Stimulated activated memory B cell treated with anti-CD40 and anti-IgM and Interleukin-4, amounts not matched to agents 10 μg/mL and 1 μg/mL and 100 μg/mL, for 72 hours (primary cell): ENCODE results near the gene TBC1D22A.
"Not testable (repeated sequence)": the region's sequence is repeated elsewhere in the genome, so short reads cannot be mapped to it uniquely, and the experiment has no call there.

Source experiments
- ATAC-seq: fragments of 150-1000 bp; cut with Tn5 transposase; 2 replicates; pipeline ENCODE4 v1.10.0; 2021
- H3K27ac Mint-ChIP-seq: one replicate; pipeline ENCODE4 v1.8.0; 2022; ENCODE audit warnings: mild to moderate bottlenecking, mixed read lengths
- H3K27me3 Mint-ChIP-seq: one replicate; pipeline ENCODE4 v1.8.0; 2022; ENCODE audit warnings: mixed read lengths
- H3K36me3 Mint-ChIP-seq: one replicate; pipeline ENCODE4 v1.8.0; 2022; ENCODE audit warnings: mixed read lengths
- H3K4me1 Mint-ChIP-seq: one replicate; pipeline ENCODE4 v1.8.0; 2022; ENCODE audit warnings: mixed read lengths
- H3K4me3 Mint-ChIP-seq: one replicate; pipeline ENCODE4 v1.8.0; 2022; ENCODE audit warnings: mild to moderate bottlenecking, moderate library complexity, mixed read lengths
- H3K9me3 Mint-ChIP-seq: one replicate; pipeline ENCODE4 v1.8.0; 2022; ENCODE audit warnings: mixed read lengths

The TBC1D22A gene

GRCh38 chr22:47169801-47170140 lies 407.3 kb downstream of the TBC1D22A start:
- H3K27ac Mint-ChIP-seq = no peak overlapping the region

GRCh38 chr22:47170511-47171440 lies 408.3 kb downstream of the TBC1D22A start:
- H3K4me3 Mint-ChIP-seq, H3K27ac Mint-ChIP-seq, H3K4me1 Mint-ChIP-seq, H3K27me3 Mint-ChIP-seq, ATAC-seq, H3K9me3 Mint-ChIP-seq: not testable (repeated sequence)
- peaks cover 82% of the 10 kb centered on the region for H3K36me3 Mint-ChIP-seq

More at GRCh38 chr22:47169801-47170140, 407.3 kb downstream of the TBC1D22A start:
- Mint-ChIP-seq H3K4me3 (no peak overlapping the region), H3K27me3 (no peaks in the 10 kb centered on the region), H3K4me1 (peaks cover 7% of the 10 kb centered on the region), H3K36me3 (peaks cover 81% of the 10 kb centered on the region), H3K9me3 (no peaks in the 10 kb centered on the region)
- ATAC-seq = no peak

- no peak for ATAC-seq
- no peaks in the 10 kb centered on the region for H3K4me1 Mint-ChIP-seq
- no peak overlapping the region for H3K4me3 Mint-ChIP-seq
- H3K27ac Mint-ChIP-seq = no peak overlapping the region
- H3K27me3 Mint-ChIP-seq = no peaks in the 10 kb centered on the region
- H3K9me3 Mint-ChIP-seq = no peaks in the 10 kb centered on the region
- peaks cover 76% of the 10 kb centered on the region for H3K36me3 Mint-ChIP-seq
Observed at GRCh38 chr22:47171441-47172221, 409.2 kb downstream of the TBC1D22A start.

- H3K36me3 Mint-ChIP-seq = peaks cover 76% of the 10 kb centered on the region
- H3K27ac Mint-ChIP-seq = no peak overlapping the region
- H3K4me3 Mint-ChIP-seq = no peak overlapping the region
- no peak for ATAC-seq
- H3K4me1 Mint-ChIP-seq = no peaks in the 10 kb centered on the region
- H3K27me3 Mint-ChIP-seq = no peaks in the 10 kb centered on the region
- H3K9me3 Mint-ChIP-seq = no peaks in the 10 kb centered on the region
Observed at GRCh38 chr22:47172771-47173534, 410.5 kb downstream of the TBC1D22A start.

GRCh38 chr22:47173535-47174021 lies 411.1 kb downstream of the TBC1D22A start:
- Mint-ChIP-seq H3K4me3 (no peak overlapping the region), H3K27me3 (no peaks in the 10 kb centered on the region), H3K27ac (no peak overlapping the region), H3K9me3 (peaks cover 2% of the 10 kb centered on the region), H3K36me3 (peaks cover 79% of the 10 kb centered on the region), H3K4me1 (no peaks in the 10 kb centered on the region)
- no peak for ATAC-seq

- Mint-ChIP-seq H3K9me3 (peaks cover 2% of the 10 kb centered on the region), H3K36me3 (peaks cover 81% of the 10 kb centered on the region), H3K27ac (no peak overlapping the region), H3K4me3 (no peak overlapping the region), H3K27me3 (no peaks in the 10 kb centered on the region), H3K4me1 (no peaks in the 10 kb centered on the region)
- no peak for ATAC-seq
Observed at GRCh38 chr22:47174096-47174495, 411.6 kb downstream of the TBC1D22A start.

- H3K36me3 Mint-ChIP-seq = peaks cover 81% of the 10 kb centered on the region
- peaks cover 2% of the 10 kb centered on the region for H3K9me3 Mint-ChIP-seq
- H3K4me1 Mint-ChIP-seq = no peaks in the 10 kb centered on the region
- no peak overlapping the region for H3K27ac Mint-ChIP-seq
- H3K27me3 Mint-ChIP-seq = no peaks in the 10 kb centered on the region
- ATAC-seq = no peak
- no peak overlapping the region for H3K4me3 Mint-ChIP-seq
Observed at GRCh38 chr22:47174671-47175112, 412.2 kb downstream of the TBC1D22A start.

GRCh38 chr22:47175151-47176025 lies 412.9 kb downstream of the TBC1D22A start:
- H3K27ac Mint-ChIP-seq = no peak overlapping the region
- H3K36me3 Mint-ChIP-seq = peaks cover 79% of the 10 kb centered on the region

GRCh38 chr22:47176026-47176389 lies 413.6 kb downstream of the TBC1D22A start:
- H3K4me1 Mint-ChIP-seq = no peaks in the 10 kb centered on the region
- peak; percentile 51 for ATAC-seq
- H3K4me3 Mint-ChIP-seq = no peak overlapping the region
- no peak overlapping the region for H3K27ac Mint-ChIP-seq
- no peaks in the 10 kb centered on the region for H3K27me3 Mint-ChIP-seq
- peaks cover 77% of the 10 kb centered on the region for H3K36me3 Mint-ChIP-seq
- peaks cover 2% of the 10 kb centered on the region for H3K9me3 Mint-ChIP-seq

More at GRCh38 chr22:47175151-47176025, 412.9 kb downstream of the TBC1D22A start:
- peak; percentile 16 for ATAC-seq
- no peaks in the 10 kb centered on the region for H3K27me3 Mint-ChIP-seq
- H3K4me3 Mint-ChIP-seq = no peak overlapping the region
- H3K9me3 Mint-ChIP-seq = peaks cover 2% of the 10 kb centered on the region
- H3K4me1 Mint-ChIP-seq = no peaks in the 10 kb centered on the region

- no peaks in the 10 kb centered on the region for H3K4me1 Mint-ChIP-seq
- ATAC-seq = peak; percentile 64
- no peak overlapping the region for H3K27ac Mint-ChIP-seq
- H3K36me3 Mint-ChIP-seq = peaks cover 71% of the 10 kb centered on the region
- peaks cover 2% of the 10 kb centered on the region for H3K9me3 Mint-ChIP-seq
- no peaks in the 10 kb centered on the region for H3K27me3 Mint-ChIP-seq
- no peak overlapping the region for H3K4me3 Mint-ChIP-seq
Observed at GRCh38 chr22:47176573-47177333, 414.3 kb downstream of the TBC1D22A start.

GRCh38 chr22:47177334-47177815 lies 414.9 kb downstream of the TBC1D22A start:
- peaks cover 67% of the 10 kb centered on the region for H3K36me3 Mint-ChIP-seq
- no peak overlapping the region for H3K4me3 Mint-ChIP-seq
- H3K4me1 Mint-ChIP-seq = no peaks in the 10 kb centered on the region
- ATAC-seq = no peak
- no peak overlapping the region for H3K27ac Mint-ChIP-seq
- peaks cover 2% of the 10 kb centered on the region for H3K9me3 Mint-ChIP-seq
- H3K27me3 Mint-ChIP-seq = no peaks in the 10 kb centered on the region

- Mint-ChIP-seq H3K9me3 (peaks cover 2% of the 10 kb centered on the region), H3K36me3 (peaks cover 61% of the 10 kb centered on the region)
- ATAC-seq = no peak
Observed at GRCh38 chr22:47178339-47178738, 415.9 kb downstream of the TBC1D22A start.

GRCh38 chr22:47180796-47181195 lies 418.3 kb downstream of the TBC1D22A start:
- H3K4me3 Mint-ChIP-seq = no peak overlapping the region
- H3K9me3 Mint-ChIP-seq = peaks cover 15% of the 10 kb centered on the region
- peaks cover 38% of the 10 kb centered on the region for H3K36me3 Mint-ChIP-seq
- no peaks in the 10 kb centered on the region for H3K4me1 Mint-ChIP-seq
- no peak for ATAC-seq
- no peaks in the 10 kb centered on the region for H3K27me3 Mint-ChIP-seq
- H3K27ac Mint-ChIP-seq = no peak overlapping the region

More at GRCh38 chr22:47178339-47178738, 415.9 kb downstream of the TBC1D22A start:
- Mint-ChIP-seq H3K27me3 (no peaks in the 10 kb centered on the region), H3K4me3 (no peak overlapping the region), H3K4me1 (no peaks in the 10 kb centered on the region), H3K27ac (no peak overlapping the region)
